ENCODE data around the gene SMKR1. TPM values are rescaled to one million over a fixed set of nuclear protein-coding genes. Genes with fewer than 3 reads are reported as not detected.

SMKR1 gene
- 6.7 TPM for total RNA-seq

GRCh38 chr7:129501760-129502707, at the start of gene SMKR1:
Gene SMKR1 (plus strand): TSS chr7:129502531. CDS start chr7:129502825, 294 bp downstream.

Small RNAs within 50 kb of the gene (small RNA-seq; reads per million reads assigned to genes)
- gene RNU1-72P (not detected), gene SNRPGP3 (not detected)

Other genes starting within 250 kb of the SMKR1 start
- 81.4 TPM for gene STRIP2, start 68.1 kb upstream of the SMKR1 start, total RNA-seq
- gene NRF1, start 109.2 kb downstream of the SMKR1 start, total RNA-seq = 25.6 TPM